ENCODE data around the gene PARD6G. TPM values are rescaled to one million over a fixed set of nuclear protein-coding genes. Genes with fewer than 3 reads are reported as not detected.

PARD6G gene
- total RNA-seq, 4 donors from 2014 or later = 0.65 to 4.1 (median 1.5) TPM

GRCh38 chr18:80168346-80168745 lies 79.0 kb downstream of the PARD6G start:
- no peak for TF ChIP-seq CTCF (IDR thresholded peaks at IDR 0.05; ENCODE audit: low read depth)

- no peak for TF ChIP-seq CTCF (IDR thresholded peaks at IDR 0.05; ENCODE audit: low read depth)
Observed at GRCh38 chr18:80167931-80168330, 79.4 kb downstream of the PARD6G start.

- TF ChIP-seq CTCF (IDR thresholded peaks at IDR 0.05; ENCODE audit: low read depth) = no peak
Observed at GRCh38 chr18:80167331-80167730, 80.0 kb downstream of the PARD6G start.

GRCh38 chr18:80166725-80167124 lies 80.6 kb downstream of the PARD6G start:
- TF ChIP-seq CTCF (IDR thresholded peaks at IDR 0.05; ENCODE audit: low read depth) = no peak

GRCh38 chr18:80166240-80166639 lies 81.1 kb downstream of the PARD6G start:
- no peak for TF ChIP-seq CTCF (IDR thresholded peaks at IDR 0.05; ENCODE audit: low read depth)

GRCh38 chr18:80163183-80163582 lies 84.1 kb downstream of the PARD6G start:
- no peak for TF ChIP-seq CTCF (IDR thresholded peaks at IDR 0.05; ENCODE audit: low read depth)

- no peak for TF ChIP-seq CTCF (IDR thresholded peaks at IDR 0.05; ENCODE audit: low read depth)
Observed at GRCh38 chr18:80161781-80162417, 85.4 kb downstream of the PARD6G start.
